K562 (cell line): ENCODE results near the gene ESPN.

Experiments
- ETV1 ChIP-seq: fragments of 450-650 bp; conservative IDR thresholded peaks from 2 replicates; pipeline ENCODE4 v1.6.1; 2016; ENCODE audit warnings: missing genetic modification characterization, control low read depth, low read depth, missing compliant biosample characterization
- FOXK2 ChIP-seq, 2 experiments: fragments of 450-650 bp; IDR thresholded peaks in 1 of 2; conservative IDR thresholded peaks in 1 of 2; 2 replicates each; pipeline ENCODE4 v1.6.1; 2016; ENCODE audit warnings: low read depth in 2 of 2, mild to moderate bottlenecking in 1 of 2
- HNRNPUL1 ChIP-seq: fragments of 200-400 bp; formaldehyde crosslinking; IDR thresholded peaks from 2 replicates; pipeline ENCODE4 v1.6.1; 2017; ENCODE audit warnings: low read length
- MYBL2 ChIP-seq, 2 experiments: fragments of 450-650 bp in 1 of 2; sonication (generic) in 1 of 2; formaldehyde crosslinking in 1 of 2; IDR thresholded peaks; 2 replicates each; pipeline versions ENCODE4 v1.6.1 to v1.8.1; 2017 to 2022; ENCODE audit warnings: borderline replicate concordance in 1 of 2, inconsistent platforms in 1 of 2, low read depth in 1 of 2, mild to moderate bottlenecking in 1 of 2, missing genetic modification reagents in 1 of 2, moderate library complexity in 1 of 2
- POLR2A ChIP-seq: fragments of 450-650 bp; conservative IDR thresholded peaks from 2 replicates; pipeline ENCODE4 v1.6.1; 2016
- SIN3A ChIP-seq, 2 experiments: fragments of 150-350 bp in 1 of 2; IDR thresholded peaks; 2 replicates each; pipeline ENCODE4 v1.6.1; 2011 to 2016; ENCODE audit warnings: borderline replicate concordance in 2 of 2, low read depth in 2 of 2, low read length in 2 of 2, mild to moderate bottlenecking in 2 of 2, moderate library complexity in 2 of 2; ENCODE audit not compliant: control insufficient read depth in 1 of 2
- TBP ChIP-seq: optimal IDR thresholded peaks from 2 replicates; pipeline ENCODE3; 2011; ENCODE audit warnings: low read depth, low read length, improper control_type of control experiment
- ZNF253 ChIP-seq: fragments of 250-450 bp; sonication (Bioruptor Pico); conservative IDR thresholded peaks from 2 replicates; pipeline ENCODE4 v1.6.1; 2021; ENCODE audit warnings: mild to moderate bottlenecking
- TF ChIP-seq, protein P1 (sequence below), 2 experiments: fragments of 450-650 bp; formaldehyde crosslinking in 1 of 2; IDR thresholded peaks; 2 replicates each; pipeline versions ENCODE4 v1.4.0 to v1.6.1; 2014 to 2020; ENCODE audit warnings: mild to moderate bottlenecking in 2 of 2, borderline replicate concordance in 1 of 2, low read depth in 1 of 2

DNA sequence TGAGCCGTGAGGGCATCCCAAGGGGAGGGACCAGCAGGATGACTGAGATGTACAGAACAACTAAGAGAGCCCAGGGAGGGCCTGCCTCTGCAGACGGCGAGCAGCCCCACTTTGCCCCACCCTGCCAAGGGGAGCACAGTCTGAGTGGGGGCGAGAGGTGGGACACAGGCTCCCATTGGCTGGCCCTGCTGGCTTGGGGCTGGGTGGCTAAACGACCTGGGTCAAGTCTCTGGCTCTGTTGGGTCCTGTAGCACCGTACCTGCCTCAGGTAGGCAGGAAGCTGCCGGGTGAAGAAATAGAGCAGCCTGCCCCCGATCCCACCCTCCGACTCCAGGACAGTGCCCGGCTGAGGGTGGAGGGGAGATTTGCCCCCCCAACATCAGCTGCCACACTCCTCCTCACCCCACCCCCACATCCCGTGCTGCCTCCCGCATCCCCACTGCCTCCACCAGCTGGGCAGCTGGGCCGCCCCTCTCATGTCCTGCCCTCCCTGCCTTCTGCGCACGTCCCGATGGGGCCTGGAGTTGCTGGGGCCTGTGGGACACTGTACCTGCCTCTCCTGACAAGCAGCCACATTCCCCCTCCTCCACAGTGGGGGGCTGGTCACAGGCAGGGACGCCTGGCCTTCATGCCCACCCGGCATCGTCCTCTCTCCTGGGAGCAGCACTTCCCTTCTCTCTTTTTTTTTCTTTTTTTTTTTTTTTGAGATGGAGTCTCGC lies 79.5 kb downstream of the ESPN start:
- TF ChIP-seq ZNF253 (CRISPR knock-in tag): no peak
- TF ChIP-seq POLR2A: no peak
- TF ChIP-seq SIN3A (IDR thresholded peaks at IDR 0.05; ENCODE audit: borderline replicate concordance in 2 of 2, control insufficient read depth in 1 of 2, low read depth in 2 of 2, low read length in 2 of 2): no peak
- TF ChIP-seq HNRNPUL1: no peak
- TF ChIP-seq MYBL2 (IDR thresholded peaks at IDR 0.05; ENCODE audit: low read depth): no peak
- TF ChIP-seq MYBL2 (CRISPR knock-in tag; IDR thresholded peaks at IDR 0.05; ENCODE audit: borderline replicate concordance): no peak
- TF ChIP-seq ETV1: no peak
- TF ChIP-seq, protein P1, sequence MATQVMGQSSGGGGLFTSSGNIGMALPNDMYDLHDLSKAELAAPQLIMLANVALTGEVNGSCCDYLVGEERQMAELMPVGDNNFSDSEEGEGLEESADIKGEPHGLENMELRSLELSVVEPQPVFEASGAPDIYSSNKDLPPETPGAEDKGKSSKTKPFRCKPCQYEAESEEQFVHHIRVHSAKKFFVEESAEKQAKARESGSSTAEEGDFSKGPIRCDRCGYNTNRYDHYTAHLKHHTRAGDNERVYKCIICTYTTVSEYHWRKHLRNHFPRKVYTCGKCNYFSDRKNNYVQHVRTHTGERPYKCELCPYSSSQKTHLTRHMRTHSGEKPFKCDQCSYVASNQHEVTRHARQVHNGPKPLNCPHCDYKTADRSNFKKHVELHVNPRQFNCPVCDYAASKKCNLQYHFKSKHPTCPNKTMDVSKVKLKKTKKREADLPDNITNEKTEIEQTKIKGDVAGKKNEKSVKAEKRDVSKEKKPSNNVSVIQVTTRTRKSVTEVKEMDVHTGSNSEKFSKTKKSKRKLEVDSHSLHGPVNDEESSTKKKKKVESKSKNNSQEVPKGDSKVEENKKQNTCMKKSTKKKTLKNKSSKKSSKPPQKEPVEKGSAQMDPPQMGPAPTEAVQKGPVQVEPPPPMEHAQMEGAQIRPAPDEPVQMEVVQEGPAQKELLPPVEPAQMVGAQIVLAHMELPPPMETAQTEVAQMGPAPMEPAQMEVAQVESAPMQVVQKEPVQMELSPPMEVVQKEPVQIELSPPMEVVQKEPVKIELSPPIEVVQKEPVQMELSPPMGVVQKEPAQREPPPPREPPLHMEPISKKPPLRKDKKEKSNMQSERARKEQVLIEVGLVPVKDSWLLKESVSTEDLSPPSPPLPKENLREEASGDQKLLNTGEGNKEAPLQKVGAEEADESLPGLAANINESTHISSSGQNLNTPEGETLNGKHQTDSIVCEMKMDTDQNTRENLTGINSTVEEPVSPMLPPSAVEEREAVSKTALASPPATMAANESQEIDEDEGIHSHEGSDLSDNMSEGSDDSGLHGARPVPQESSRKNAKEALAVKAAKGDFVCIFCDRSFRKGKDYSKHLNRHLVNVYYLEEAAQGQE (IDR thresholded peaks at IDR 0.05; ENCODE audit: borderline replicate concordance): no peak
- TF ChIP-seq, protein P1 (CRISPR knock-in tag; IDR thresholded peaks at IDR 0.05; ENCODE audit: low read depth): no peak
- no peak for TF ChIP-seq TBP
- TF ChIP-seq FOXK2 (conservative IDR thresholded peaks at IDR 0.05 in 1 of 2, IDR thresholded peaks at IDR 0.05 in 1 of 2; ENCODE audit: low read depth in 2 of 2): no peak
